Stimulated activated naive B cell treated with anti-CD40 and anti-IgM and Interleukin-4, amounts not matched to agents 10 μg/mL and 1 μg/mL and 100 μg/mL, for 72 hours (primary cell): ENCODE measurements around the gene CARF.
"Not testable (repeated sequence)": the region's sequence is repeated elsewhere in the genome, so short reads cannot be mapped to it uniquely, and the experiment has no call there.

ENCODE experiments used
- ATAC-seq, 2 donors: fragments of 150-1000 bp; cut with Tn5 transposase; replicated peaks; 2 replicates each; pipeline ENCODE4 v1.10.0; 2021; ENCODE audit warnings: moderate library complexity in 1 of 2
- DNase-seq: peaks from one replicate; pipeline ENCODE4 v3.0.0; 2021
- H3K27ac Mint-ChIP-seq: one replicate; pipeline ENCODE4 v1.8.0; 2022; ENCODE audit warnings: mild to moderate bottlenecking, mixed read lengths
- H3K27me3 Mint-ChIP-seq, 2 donors: one replicate each; pipeline ENCODE4 v1.8.0; 2022; ENCODE audit warnings: mixed read lengths in 2 of 2
- H3K36me3 Mint-ChIP-seq, 2 donors: one replicate each; pipeline ENCODE4 v1.8.0; 2022; ENCODE audit warnings: mixed read lengths in 2 of 2, mild to moderate bottlenecking in 1 of 2
- H3K4me1 Mint-ChIP-seq, 2 donors: one replicate each; pipeline ENCODE4 v1.8.0; 2022; ENCODE audit warnings: mixed read lengths in 2 of 2, mild to moderate bottlenecking in 1 of 2
- H3K4me3 Mint-ChIP-seq, 2 donors: one replicate each; pipeline ENCODE4 v1.8.0; 2022; ENCODE audit warnings: mild to moderate bottlenecking in 2 of 2, mixed read lengths in 2 of 2, moderate library complexity in 1 of 2
- H3K9me3 Mint-ChIP-seq, 2 donors: one replicate each; pipeline ENCODE4 v1.8.0; 2022; ENCODE audit warnings: mixed read lengths in 2 of 2, mild to moderate bottlenecking in 1 of 2

Gene CARF

GRCh38 chr2:202911512-202912341 lies at the start of gene CARF, which contains the start of gene WDR12:
Gene CARF, plus strand, starts transcription at chr2:202912275. Its CDS starts 29,628 bp downstream, at chr2:202941903.
Gene WDR12, minus strand, starts transcription at chr2:202911673. Its CDS starts 197 bp downstream, at chr2:202911476.
- ATAC-seq (peak; percentile 88 to 90), DNase-seq (peak; percentile 86)
- Mint-ChIP-seq H3K4me1 (peaks cover 5 to 23% of the 10 kb centered on the region in 2 donors), H3K4me3 (peak within 1 kb of the TSS; percentile 91 to 98), H3K27ac (peak within 1 kb of the TSS; percentile 98), H3K27me3 (no peaks in the 10 kb centered on the region), H3K36me3 (peaks cover 0 to 9% of the 10 kb centered on the region in 2 donors), H3K9me3 (no peaks in the 10 kb centered on the region)

- ATAC-seq (peak; percentile 79), DNase-seq (peak; percentile 56)
- no peaks in the 10 kb centered on the region for H3K36me3 Mint-ChIP-seq
- H3K4me3 Mint-ChIP-seq, result peak overlapping the region; percentile 93 to 94
- no peaks in the 10 kb centered on the region for H3K9me3 Mint-ChIP-seq
- H3K27ac Mint-ChIP-seq, result peak overlapping the region; percentile 90
- H3K27me3 Mint-ChIP-seq, result no peaks in the 10 kb centered on the region
- H3K4me1 Mint-ChIP-seq, result peaks cover 6 to 11% of the 10 kb centered on the region in 2 donors
Measured at GRCh38 chr2:202870431-202871299, 41.4 kb upstream of the CARF start.

- ATAC-seq, result peak; percentile 76
- peak within 1 kb of the TSS; percentile 93 to 94 for H3K4me3 Mint-ChIP-seq
- no peaks in the 10 kb centered on the region for H3K27me3 Mint-ChIP-seq
- no peaks in the 10 kb centered on the region for H3K9me3 Mint-ChIP-seq
- H3K36me3 Mint-ChIP-seq, result no peaks in the 10 kb centered on the region
- H3K4me1 Mint-ChIP-seq, result peaks cover 6 to 11% of the 10 kb centered on the region in 2 donors
- H3K27ac Mint-ChIP-seq, result peak within 1 kb of the TSS; percentile 91
- DNase-seq, result peak; percentile 46
Measured at GRCh38 chr2:202871300-202872141, 40.6 kb upstream of the CARF start, which contains the start of gene ICA1L. Gene ICA1L, minus strand, starts transcription at chr2:202871766. Its CDS starts 42,757 bp downstream, at chr2:202829009.

GRCh38 chr2:202877699-202878098 lies 34.4 kb upstream of the CARF start:
- no peak overlapping the region for H3K27ac Mint-ChIP-seq
- no peaks in the 10 kb centered on the region for H3K27me3 Mint-ChIP-seq
- H3K4me1 Mint-ChIP-seq, result no peaks in the 10 kb centered on the region
- H3K4me3 Mint-ChIP-seq, result no peak overlapping the region
- ATAC-seq, result no peak
- DNase-seq, result no peak
- peaks cover 4 to 16% of the 10 kb centered on the region in 2 donors for H3K36me3 Mint-ChIP-seq
- no peaks in the 10 kb centered on the region for H3K9me3 Mint-ChIP-seq

- ATAC-seq (no peak), DNase-seq (no peak)
- Mint-ChIP-seq H3K27me3 (no peaks in the 10 kb centered on the region), H3K4me3 (no peak overlapping the region), H3K4me1 (no peaks in the 10 kb centered on the region), H3K36me3 (peaks cover 15 to 38% of the 10 kb centered on the region in 2 donors), H3K27ac (no peak overlapping the region), H3K9me3 (no peaks in the 10 kb centered on the region)
Measured at GRCh38 chr2:202881570-202881969, 30.5 kb upstream of the CARF start.

- ATAC-seq (no peak), DNase-seq (no peak)
- Mint-ChIP-seq H3K27ac (no peak overlapping the region), H3K36me3 (peaks cover 28 to 43% of the 10 kb centered on the region in 2 donors), H3K4me1 (no peaks in the 10 kb centered on the region), H3K4me3 (no peak overlapping the region), H3K27me3 (no peaks in the 10 kb centered on the region), H3K9me3 (no peaks in the 10 kb centered on the region)
Measured at GRCh38 chr2:202883987-202884675, 27.9 kb upstream of the CARF start.

- Mint-ChIP-seq H3K27me3 (no peaks in the 10 kb centered on the region), H3K4me3 (no peak overlapping the region), H3K27ac (no peak overlapping the region), H3K9me3 (no peaks in the 10 kb centered on the region), H3K36me3 (peaks cover 29 to 45% of the 10 kb centered on the region in 2 donors), H3K4me1 (no peaks in the 10 kb centered on the region)
- no peak for DNase-seq
- no peak for ATAC-seq
Measured at GRCh38 chr2:202885190-202885589, 26.9 kb upstream of the CARF start.

GRCh38 chr2:202905507-202905906 lies 6.6 kb upstream of the CARF start:
- not testable (repeated sequence) for H3K27ac Mint-ChIP-seq
- H3K36me3 Mint-ChIP-seq, result peaks cover 30 to 46% of the 10 kb centered on the region in 2 donors

GRCh38 chr2:202908186-202908585 lies 3.9 kb upstream of the CARF start:
- peaks cover 9 to 10% of the 10 kb centered on the region in 2 donors for H3K9me3 Mint-ChIP-seq
- no peak overlapping the region for H3K27ac Mint-ChIP-seq
- H3K4me3 Mint-ChIP-seq, result no peak overlapping the region
- peaks cover 6 to 28% of the 10 kb centered on the region in 2 donors for H3K4me1 Mint-ChIP-seq
- DNase-seq (no peak), ATAC-seq (no peak)
- H3K36me3 Mint-ChIP-seq, result peaks cover 26 to 35% of the 10 kb centered on the region in 2 donors
- H3K27me3 Mint-ChIP-seq, result no peaks in the 10 kb centered on the region

More at GRCh38 chr2:202905507-202905906, 6.6 kb upstream of the CARF start:
- not testable (repeated sequence) for H3K27me3 Mint-ChIP-seq, H3K4me3 Mint-ChIP-seq, ATAC-seq, DNase-seq
- peaks cover 6 to 28% of the 10 kb centered on the region in 2 donors for H3K4me1 Mint-ChIP-seq
- H3K9me3 Mint-ChIP-seq, result peaks cover 9 to 10% of the 10 kb centered on the region in 2 donors

GRCh38 chr2:202909394-202910192 lies 2.5 kb upstream of the CARF start:
- Mint-ChIP-seq H3K36me3 (peaks cover 15 to 23% of the 10 kb centered on the region in 2 donors), H3K4me3 (peak overlapping the region; percentile 91 to 98), H3K9me3 (peaks cover 5% of the 10 kb centered on the region in 2 donors), H3K27ac (no peak overlapping the region), H3K4me1 (peaks cover 5 to 26% of the 10 kb centered on the region in 2 donors), H3K27me3 (no peaks in the 10 kb centered on the region)
- ATAC-seq, result no peak
- DNase-seq, result no peak

- Mint-ChIP-seq H3K4me1 (peaks cover 5 to 23% of the 10 kb centered on the region in 2 donors), H3K4me3 (peak overlapping the region; percentile 91 to 98), H3K36me3 (peaks cover 10 to 19% of the 10 kb centered on the region in 2 donors)
- DNase-seq, H3K9me3 Mint-ChIP-seq, ATAC-seq, H3K27me3 Mint-ChIP-seq, H3K27ac Mint-ChIP-seq: not testable (repeated sequence)
Measured at GRCh38 chr2:202910250-202910649, 1.8 kb upstream of the CARF start.

GRCh38 chr2:202910698-202911097 lies 1.4 kb upstream of the CARF start:
- ATAC-seq (no peak), DNase-seq (no peak)
- no peak overlapping the region for H3K27ac Mint-ChIP-seq
- H3K27me3 Mint-ChIP-seq, result no peaks in the 10 kb centered on the region
- peak overlapping the region; percentile 91 to 98 for H3K4me3 Mint-ChIP-seq
- peaks cover 5 to 15% of the 10 kb centered on the region in 2 donors for H3K36me3 Mint-ChIP-seq
- peaks cover 0 to under 1% of the 10 kb centered on the region in 2 donors for H3K9me3 Mint-ChIP-seq
- H3K4me1 Mint-ChIP-seq, result peaks cover 5 to 23% of the 10 kb centered on the region in 2 donors
